GM19351 (cell line): ENCODE results near the gene ZCCHC17.

ENCODE experiments used
- ATAC-seq: cut with Tn5 transposase; IDR thresholded peaks from one replicate; pipeline ENCODE4 v1.9.1; 2021; ENCODE audit warnings: mild to moderate bottlenecking, moderate library complexity; ENCODE audit not compliant: unreplicated experiment

The ZCCHC17 gene

DNA sequence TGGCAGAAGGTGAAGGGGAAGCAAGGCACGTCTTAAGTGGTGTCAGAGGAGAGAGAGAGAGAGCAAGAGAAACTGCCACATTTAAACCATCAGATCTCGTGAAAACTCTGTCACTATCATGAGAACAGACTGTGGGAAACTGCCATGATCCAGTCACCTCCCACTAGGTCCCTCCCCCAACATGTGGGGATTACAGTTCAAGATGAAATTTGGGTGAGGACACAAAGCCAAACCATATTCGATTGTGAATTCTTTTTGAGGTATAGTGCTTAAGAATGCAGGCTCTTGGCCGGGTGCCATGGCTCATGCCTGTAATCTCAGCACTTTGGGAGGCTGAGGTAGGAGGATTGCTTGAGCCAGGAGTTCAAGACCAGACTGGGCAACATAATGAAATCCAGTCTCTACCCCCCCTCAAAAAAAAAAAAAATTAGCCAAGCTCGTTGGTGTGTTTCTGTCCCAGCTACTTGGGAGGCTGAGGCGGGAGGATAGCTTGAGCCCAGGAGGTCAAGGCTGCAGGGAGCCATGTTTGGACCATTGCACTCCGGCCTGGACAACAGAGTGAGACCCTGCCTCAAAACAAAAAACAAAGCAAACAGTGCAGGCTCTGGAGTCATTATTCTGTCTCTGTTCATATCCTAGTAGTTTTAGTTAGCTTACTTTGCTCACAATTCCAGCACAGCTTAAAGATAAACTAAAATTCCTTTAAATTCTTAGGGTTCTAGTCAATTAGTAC, 6.0 kb downstream of the ZCCHC17 start:
- no peak for ATAC-seq

DNA sequence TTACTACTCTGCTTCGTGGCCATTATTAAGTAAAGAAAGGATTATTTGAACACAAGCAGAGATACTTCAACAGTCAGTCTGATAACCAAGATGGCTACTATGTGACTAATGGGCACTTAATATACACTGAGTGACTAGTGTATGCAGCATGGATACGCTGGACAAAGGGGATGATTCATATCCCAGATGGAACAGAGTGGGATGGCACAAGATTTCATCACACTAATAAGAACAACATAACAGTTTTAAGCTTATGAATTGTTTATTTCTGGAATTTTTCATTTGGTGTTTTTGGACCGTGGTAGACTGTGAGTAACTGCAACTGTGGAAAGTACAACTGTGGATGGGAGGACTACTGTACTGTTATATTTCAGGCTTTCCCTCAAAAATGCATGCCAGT, 9.4 kb downstream of the ZCCHC17 start:
- ATAC-seq: no peak

DNA sequence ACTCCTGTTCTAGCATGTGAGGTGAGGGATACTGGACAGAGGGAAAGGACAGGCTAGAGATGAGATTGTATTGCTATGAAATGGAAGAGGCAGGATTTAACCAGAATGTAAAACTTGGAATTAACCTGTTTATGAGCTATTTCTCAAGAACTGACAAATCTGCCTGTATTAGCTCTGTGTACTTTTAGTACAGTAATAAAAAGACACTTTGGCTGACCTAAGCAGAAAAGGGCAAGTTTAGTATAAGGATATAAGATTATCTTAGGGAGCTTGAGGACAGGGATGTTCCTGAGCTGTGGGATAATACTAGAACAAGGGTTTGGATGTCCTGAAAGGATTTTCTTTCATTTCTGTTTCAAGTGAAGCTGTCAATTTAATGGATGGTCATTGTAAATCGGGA, 11.2 kb downstream of the ZCCHC17 start:
- no peak for ATAC-seq

GRCh38 chr1:31310198-31310597, 13.4 kb downstream of the ZCCHC17 start:
- ATAC-seq: no peak

GRCh38 chr1:31315902-31316301, 19.1 kb downstream of the ZCCHC17 start:
- ATAC-seq: no peak

- ATAC-seq: no peak
These were observed 21.3 kb downstream of the ZCCHC17 start for GRCh38 chr1:31318146-31318545.

DNA sequence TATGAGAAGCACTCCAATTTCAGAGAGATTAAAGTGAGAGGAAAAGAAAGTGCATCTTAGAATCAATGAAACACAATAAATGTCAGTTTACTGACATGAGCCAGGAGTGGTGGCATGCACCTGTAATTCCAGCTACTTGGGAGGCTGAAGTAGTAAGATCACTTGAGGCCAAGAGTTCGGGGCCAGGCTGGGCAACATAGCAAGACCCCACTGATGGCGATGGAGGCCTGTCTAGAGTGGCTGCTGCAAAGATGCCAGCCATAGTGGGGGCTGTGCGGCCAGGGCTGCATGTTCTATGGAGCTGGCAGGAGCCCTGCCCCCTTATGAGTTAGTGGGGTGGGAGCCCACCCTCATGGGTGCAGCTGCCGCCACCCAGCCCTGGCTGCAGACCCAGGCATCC, 27.3 kb downstream of the ZCCHC17 start:
- ATAC-seq: no peak

GRCh38 chr1:31324992-31325391, 28.2 kb downstream of the ZCCHC17 start:
- ATAC-seq: no peak

- ATAC-seq: no peak
These were observed 29.6 kb downstream of the ZCCHC17 start for GRCh38 chr1:31326461-31326860.

- no peak for ATAC-seq
These were observed 30.5 kb downstream of the ZCCHC17 start for GRCh38 chr1:31327381-31327780.

- ATAC-seq: no peak
These were observed 38.2 kb downstream of the ZCCHC17 start for GRCh38 chr1:31335007-31335406.

GRCh38 chr1:31336687-31337467, 40.0 kb downstream of the ZCCHC17 start:
- ATAC-seq: no peak

DNA sequence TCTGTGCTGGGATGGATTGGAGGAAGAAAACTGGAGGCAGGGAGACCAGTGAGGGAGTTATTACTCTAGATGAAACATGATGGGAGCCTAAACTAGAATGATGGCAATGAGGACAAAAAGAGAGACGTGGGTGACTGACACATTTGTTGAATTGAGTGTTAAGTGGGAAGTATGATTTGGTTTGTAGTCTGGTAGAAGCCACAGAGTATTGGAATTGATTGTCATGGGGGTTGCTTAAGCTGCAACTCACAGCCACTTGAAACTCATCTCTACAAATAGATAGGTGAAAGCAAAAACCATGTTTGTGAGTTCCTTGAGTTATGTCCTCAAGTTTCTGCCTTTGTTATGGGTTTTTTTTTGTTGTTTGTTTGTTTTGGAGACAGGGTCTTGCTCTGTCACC, 47.7 kb downstream of the ZCCHC17 start:
- no peak for ATAC-seq

- ATAC-seq: no peak
These were observed 48.8 kb downstream of the ZCCHC17 start for GRCh38 chr1:31345635-31346034.

DNA sequence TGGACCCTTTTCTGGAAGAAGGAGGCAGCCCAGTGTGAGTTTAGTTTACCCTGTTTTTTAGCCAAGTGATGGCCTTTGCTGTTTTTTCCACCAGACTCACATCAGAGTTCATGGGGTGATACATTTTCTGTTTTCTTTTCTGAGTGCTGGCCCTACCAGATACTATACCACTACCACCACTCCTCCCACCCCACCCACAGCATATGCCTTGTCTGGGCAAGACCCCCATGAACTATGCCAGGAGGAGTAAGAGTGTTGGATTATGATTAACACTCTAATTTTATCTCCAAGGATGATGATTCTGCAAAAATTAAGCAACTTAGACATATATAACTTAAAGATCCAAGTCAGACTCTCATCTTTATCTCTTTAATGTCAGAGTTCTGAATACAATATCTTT, 50.0 kb downstream of the ZCCHC17 start:
- no peak for ATAC-seq

GRCh38 chr1:31348449-31348848, 51.6 kb downstream of the ZCCHC17 start:
- no peak for ATAC-seq

DNA sequence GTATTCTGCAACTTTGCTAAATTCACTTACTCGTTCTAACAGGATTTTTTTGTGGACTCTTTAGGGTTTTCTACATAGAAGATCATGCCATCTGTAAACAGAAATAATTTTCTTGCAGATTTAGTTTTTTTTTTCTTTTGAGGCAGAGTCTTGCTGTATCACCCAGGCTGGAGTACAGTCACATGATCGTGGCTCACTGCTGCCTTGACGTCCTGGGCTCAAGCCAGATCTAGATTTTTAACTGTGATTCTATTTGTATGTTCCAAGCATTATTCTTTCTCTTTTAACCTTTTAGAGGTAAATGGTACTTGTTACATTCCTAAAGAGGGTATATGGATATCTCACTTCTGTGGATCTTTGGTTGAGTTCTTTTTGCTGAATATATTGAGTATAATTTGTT, 57.5 kb downstream of the ZCCHC17 start:
- no peak for ATAC-seq

GRCh38 chr1:31356427-31356826, 59.6 kb downstream of the ZCCHC17 start:
- ATAC-seq: no peak

DNA sequence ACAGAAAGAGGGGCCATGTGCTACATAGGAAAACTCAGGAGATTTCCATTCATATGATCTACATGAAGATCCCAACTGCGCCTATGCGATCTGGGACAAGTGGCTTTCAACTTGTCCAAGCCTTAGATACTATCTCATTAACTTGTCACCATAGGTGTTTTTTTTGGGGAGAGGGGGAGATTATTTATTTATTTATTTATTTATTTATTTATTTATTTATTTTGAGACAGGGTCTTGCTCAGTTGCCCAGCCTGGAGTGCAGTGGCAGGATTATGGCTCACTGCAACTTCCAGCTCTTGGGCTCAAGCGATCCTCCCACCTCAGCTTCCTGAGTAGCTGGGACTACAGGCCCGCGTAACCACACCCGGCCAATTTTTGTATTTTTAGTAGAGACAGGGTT, 64.8 kb downstream of the ZCCHC17 start:
- no peak for ATAC-seq

DNA sequence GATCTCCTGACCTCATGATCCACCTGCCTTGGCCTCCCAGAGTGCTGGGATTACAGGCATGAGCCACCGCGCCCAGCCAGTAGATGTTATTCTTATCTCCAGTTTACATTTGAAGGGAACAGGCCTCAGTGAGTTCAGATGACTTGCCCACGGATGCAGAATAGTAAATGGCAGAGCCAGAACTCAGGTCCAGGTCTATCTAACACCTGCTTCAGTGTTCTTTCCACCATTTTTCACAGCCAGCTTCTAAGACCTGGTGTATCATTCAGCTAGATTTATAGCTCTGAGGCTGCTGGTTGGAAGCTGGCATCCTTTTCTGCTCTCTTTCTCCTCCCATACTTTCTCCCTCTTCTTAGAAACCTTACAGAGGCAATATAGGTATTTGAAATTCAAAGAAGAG, 65.2 kb downstream of the ZCCHC17 start:
- no peak for ATAC-seq

DNA sequence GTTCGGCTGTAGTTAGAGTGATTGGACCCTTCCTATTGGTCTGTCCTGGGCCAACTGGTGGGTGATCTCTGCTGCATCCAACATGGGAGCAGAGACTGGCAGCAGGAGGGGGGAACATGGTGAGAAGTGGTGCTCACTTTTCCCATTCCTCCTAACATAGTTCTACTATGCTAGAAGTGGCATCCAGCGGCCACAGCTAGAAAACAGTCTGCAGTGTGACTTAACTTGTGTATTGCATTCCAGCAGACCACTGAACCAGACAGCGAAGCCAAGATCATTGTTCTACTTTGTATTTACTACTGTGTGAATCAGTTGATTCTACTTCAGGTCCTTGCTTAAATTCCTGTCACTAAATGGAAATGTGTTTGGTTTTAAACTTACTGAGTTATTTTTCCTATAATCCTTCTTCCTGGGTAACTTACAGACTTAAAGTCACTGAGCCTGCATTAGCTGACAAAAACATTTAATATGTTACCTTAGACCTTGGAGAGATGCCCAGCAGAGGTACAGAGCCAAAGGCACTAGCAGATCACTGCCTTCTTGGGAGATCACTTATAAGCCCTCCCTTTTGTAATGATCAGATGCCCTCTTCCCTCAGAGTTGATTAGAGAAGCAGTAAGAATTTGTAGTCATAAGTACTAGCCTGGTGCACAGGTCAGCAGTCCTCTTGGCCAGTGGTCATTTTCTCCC, 67.9 kb downstream of the ZCCHC17 start:
- ATAC-seq: no peak

GRCh38 chr1:31366796-31367195, 70.0 kb downstream of the ZCCHC17 start:
- ATAC-seq: no peak
